Muscle layer of duodenum (tissue), 2 donors: ENCODE measurements around the gene DNAJC25.
A peak's percentile ranks its signal among the peaks of the same experiment; 100 is the strongest.

Source experiments
- H3K27ac ChIP-seq: one replicate; pipeline ENCODE4 v1.7.0; 2013; ENCODE audit warnings: mild to moderate bottlenecking, low read length
- H3K27me3 ChIP-seq: one replicate; pipeline ENCODE4 v1.7.0; 2013; ENCODE audit warnings: low read depth, mild to moderate bottlenecking, control low read depth, low read length
- H3K36me3 ChIP-seq, 2 donors: one replicate each; pipeline ENCODE4 v1.7.0; 2013; ENCODE audit warnings: low read length in 2 of 2, control low read depth in 1 of 2, mild to moderate bottlenecking in 1 of 2; ENCODE audit not compliant: insufficient read depth in 2 of 2, control insufficient read depth in 1 of 2
- H3K4me1 ChIP-seq, 2 donors: one replicate each; pipeline ENCODE4 v1.7.0; 2013; ENCODE audit warnings: low read length in 2 of 2, mild to moderate bottlenecking in 2 of 2, control low read depth in 1 of 2, moderate library complexity in 1 of 2; ENCODE audit not compliant: insufficient read depth in 2 of 2, control insufficient read depth in 1 of 2
- H3K4me3 ChIP-seq, 2 donors: one replicate each; pipeline ENCODE4 v1.7.0; 2013; ENCODE audit warnings: low read length in 2 of 2, low read depth in 1 of 2, mild to moderate bottlenecking in 1 of 2
- H3K9me3 ChIP-seq, 2 donors: one replicate each; pipeline ENCODE4 v1.7.0; 2013; ENCODE audit warnings: low read length in 2 of 2, control low read depth in 1 of 2, mild to moderate bottlenecking in 1 of 2; ENCODE audit not compliant: control insufficient read depth in 1 of 2
- donor health status: healthy.

The DNAJC25 gene

DNA sequence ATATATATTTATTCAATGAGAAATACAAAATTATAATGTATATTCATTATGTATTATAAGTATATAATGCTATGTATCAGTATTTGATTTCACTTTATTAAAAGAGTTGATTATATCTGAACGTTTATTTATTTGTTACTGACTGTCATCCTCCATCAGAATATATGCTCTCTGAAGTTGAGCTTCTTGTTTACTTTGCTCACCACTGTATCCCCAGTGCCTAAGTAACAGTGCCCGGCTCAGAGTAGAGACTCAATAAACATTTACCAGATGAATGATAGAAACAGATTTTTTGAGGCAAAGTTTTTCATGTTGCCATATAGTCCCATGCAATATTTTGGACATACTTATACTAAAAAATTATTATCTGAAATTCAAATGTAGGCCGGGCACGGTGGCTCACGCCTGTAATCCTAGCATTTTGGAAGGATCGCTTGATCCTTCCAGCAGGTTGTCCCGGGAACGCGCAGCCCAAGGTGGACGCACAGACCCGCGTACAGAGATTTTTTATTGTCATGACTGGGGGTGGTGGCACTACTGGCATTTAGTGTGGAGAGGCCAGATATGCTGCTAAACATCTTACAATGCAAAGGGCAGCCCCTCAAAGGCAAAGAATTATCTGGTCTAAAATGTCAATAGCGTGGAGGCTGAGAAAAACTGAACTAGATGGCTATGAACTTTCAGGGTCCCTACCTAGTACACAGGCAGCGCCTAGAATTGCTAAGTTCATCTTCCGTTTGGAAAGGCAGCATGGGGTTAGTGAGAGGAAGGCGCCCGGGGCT, 761 bp upstream of the DNAJC25 start:
- Histone ChIP-seq H3K27me3 (no peaks in the 10 kb centered on the region), H3K27ac (peak overlapping the region; percentile 48), H3K9me3 (no peaks in the 10 kb centered on the region), H3K4me3 (peak overlapping the region; percentile 91 to 92), H3K36me3 (no peaks in the 10 kb centered on the region), H3K4me1 (peaks cover 4 to 21% of the 10 kb centered on the region in 2 donors)

DNA sequence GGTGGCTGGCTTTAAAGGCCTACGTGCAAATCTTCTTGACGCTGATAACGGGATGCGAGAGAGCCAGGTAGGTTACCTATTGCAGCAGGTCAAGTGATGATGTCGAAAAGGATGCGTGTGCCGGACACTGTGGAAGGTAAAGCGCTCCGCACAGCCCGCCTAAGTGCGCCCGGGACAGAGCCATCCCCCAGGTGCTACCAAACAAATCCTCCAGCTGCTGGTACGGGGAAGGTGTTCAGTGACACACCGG, 245 bp upstream of the DNAJC25 start:
- Histone ChIP-seq H3K4me3 (peak overlapping the region; percentile 91 to 92), H3K27me3 (no peaks in the 10 kb centered on the region), H3K9me3 (no peaks in the 10 kb centered on the region), H3K36me3 (no peaks in the 10 kb centered on the region), H3K4me1 (peaks cover 4 to 21% of the 10 kb centered on the region in 2 donors), H3K27ac (peak overlapping the region; percentile 48)

DNA sequence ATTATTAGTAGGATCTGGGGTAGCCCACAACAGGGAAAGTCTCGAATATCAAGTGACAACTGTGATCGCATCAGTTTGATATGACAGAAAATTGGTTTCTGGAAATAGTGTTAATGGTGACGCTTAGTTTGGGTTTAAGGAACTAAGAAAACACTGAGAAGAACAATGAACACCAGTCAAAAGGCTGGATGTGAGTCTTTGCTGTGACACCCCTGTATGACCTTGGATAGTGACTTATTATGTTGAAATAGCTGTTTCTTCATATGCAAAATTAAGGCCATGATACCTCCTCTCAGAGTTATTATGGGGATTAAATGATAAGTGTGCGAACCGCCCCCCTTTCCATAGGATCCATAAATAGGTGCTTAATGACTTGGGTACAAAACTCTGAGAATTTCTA, 926 bp downstream of the DNAJC25 start:
- Histone ChIP-seq H3K4me1 (peaks cover 4 to 21% of the 10 kb centered on the region in 2 donors), H3K27ac (peak overlapping the region; percentile 81), H3K27me3 (no peaks in the 10 kb centered on the region), H3K4me3 (peak overlapping the region; percentile 91 to 92), H3K36me3 (no peaks in the 10 kb centered on the region), H3K9me3 (no peaks in the 10 kb centered on the region)

DNA sequence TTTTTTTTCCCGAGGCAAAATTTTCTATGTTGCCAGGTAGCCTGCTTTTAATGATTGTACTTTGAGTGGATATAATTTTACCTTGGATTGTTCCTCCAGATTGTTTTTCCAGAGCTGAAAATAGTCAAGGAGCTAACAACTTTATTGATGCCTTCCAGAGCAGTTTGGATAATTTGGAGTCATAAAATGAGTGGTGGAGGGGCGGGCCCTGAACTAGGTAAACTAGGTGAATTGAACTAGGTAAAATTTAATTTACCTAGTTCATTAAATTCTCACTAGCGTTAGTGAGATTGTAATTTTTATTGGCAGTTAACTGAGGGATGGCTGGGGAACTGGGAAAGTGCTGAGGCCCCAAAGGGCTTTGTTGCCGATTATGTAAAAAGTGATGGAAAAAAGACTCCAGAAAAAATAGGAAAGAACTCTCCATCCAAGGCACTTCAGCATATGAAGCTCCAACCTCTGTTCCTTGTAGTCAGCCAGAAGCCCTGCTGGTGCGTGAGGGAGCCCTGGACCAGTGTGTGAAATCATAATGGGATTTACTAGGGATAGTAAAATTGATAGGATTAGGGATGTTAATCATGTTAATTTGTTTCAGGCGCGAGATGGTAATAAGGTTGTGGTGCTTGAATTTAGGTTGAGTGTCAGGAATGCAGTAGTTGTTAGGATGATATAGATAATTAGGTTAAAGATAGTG, 1.7 kb downstream of the DNAJC25 start:
- peaks cover 4 to 21% of the 10 kb centered on the region in 2 donors for H3K4me1 ChIP-seq
- H3K27ac ChIP-seq: no peak overlapping the region
- H3K9me3 ChIP-seq: no peaks in the 10 kb centered on the region
- H3K36me3 ChIP-seq: no peaks in the 10 kb centered on the region
- H3K27me3 ChIP-seq: no peaks in the 10 kb centered on the region
- peak overlapping the region in 1 of 2 donors; percentile 91 for H3K4me3 ChIP-seq

DNA sequence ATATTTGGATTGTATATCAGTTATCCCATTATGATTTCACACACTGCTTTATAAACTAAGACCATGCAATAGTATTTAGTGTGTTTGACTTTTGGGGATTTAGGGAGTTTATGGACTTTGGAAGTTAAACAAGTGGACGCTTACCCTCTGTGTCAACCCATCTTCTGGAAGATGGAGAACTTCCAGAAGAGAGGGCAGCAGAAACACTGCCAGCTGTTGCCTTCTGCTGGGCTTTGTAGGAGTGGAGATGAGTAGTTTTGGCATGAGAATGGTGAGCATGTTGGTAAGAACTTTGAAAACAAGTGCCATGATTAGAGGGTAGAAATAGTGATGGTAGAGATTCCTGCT, 2.2 kb downstream of the DNAJC25 start:
- no peaks in the 10 kb centered on the region for H3K36me3 ChIP-seq
- no peak overlapping the region for H3K27ac ChIP-seq
- H3K4me3 ChIP-seq: no peak overlapping the region
- H3K27me3 ChIP-seq: no peaks in the 10 kb centered on the region
- no peaks in the 10 kb centered on the region for H3K9me3 ChIP-seq
- H3K4me1 ChIP-seq: peaks cover 4 to 21% of the 10 kb centered on the region in 2 donors

DNA sequence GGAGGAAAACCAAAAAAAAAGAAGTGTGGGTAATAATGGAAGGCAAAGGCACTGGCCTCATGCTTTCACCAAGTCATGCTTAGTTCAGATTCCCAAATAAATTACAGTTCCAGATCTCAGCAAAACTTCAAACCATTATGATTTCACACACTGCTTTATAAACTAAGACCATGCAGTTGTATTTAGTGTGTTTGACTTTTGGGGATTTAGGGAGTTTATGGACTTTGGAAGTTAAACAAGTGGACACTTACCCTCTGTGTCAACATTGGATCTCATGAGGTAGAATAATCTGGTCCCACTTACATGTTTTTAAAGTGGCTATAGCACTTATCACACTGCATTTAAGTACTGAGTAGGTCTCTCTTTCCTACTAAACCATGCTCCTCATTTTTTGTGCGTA, 3.7 kb downstream of the DNAJC25 start:
- Histone ChIP-seq H3K4me3 (no peak overlapping the region), H3K27ac (no peak overlapping the region)

DNA sequence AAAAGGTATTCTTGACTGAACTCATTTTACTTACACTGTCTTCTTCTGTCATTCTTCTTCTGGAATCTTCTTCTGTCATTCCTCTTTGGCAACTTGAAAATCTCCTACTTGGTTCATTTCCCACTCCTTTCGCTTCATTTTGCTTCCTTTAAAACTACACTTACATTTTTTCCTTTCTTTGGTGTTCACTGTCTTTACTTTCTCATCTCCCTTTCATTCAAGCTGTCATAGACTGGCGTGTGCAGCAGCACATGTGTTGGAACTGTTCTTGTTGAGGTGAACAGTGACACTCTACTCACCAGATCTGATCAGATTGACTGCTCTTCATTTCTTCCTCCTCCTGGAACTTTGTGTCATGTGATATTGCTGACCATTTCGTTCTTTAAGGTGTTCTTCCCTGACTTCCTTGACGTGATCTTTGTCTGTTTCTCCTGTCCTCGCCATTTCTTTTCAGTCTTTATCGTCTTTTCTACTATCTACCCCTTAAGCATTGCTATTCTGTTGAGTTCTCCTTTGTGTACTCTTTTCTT, 6.4 kb downstream of the DNAJC25 start:
- no peak overlapping the region for H3K27ac ChIP-seq
- no peaks in the 10 kb centered on the region for H3K27me3 ChIP-seq
- no peaks in the 10 kb centered on the region for H3K9me3 ChIP-seq
- H3K4me3 ChIP-seq: no peak overlapping the region
- no peaks in the 10 kb centered on the region for H3K36me3 ChIP-seq
- H3K4me1 ChIP-seq: peaks cover 0 to 8% of the 10 kb centered on the region in 2 donors

More for the DNA sequence above, 3.7 kb downstream of the DNAJC25 start:
- H3K27me3 ChIP-seq: no peaks in the 10 kb centered on the region
- H3K4me1 ChIP-seq: peaks cover 4 to 21% of the 10 kb centered on the region in 2 donors
- no peaks in the 10 kb centered on the region for H3K9me3 ChIP-seq
- H3K36me3 ChIP-seq: no peaks in the 10 kb centered on the region

DNA sequence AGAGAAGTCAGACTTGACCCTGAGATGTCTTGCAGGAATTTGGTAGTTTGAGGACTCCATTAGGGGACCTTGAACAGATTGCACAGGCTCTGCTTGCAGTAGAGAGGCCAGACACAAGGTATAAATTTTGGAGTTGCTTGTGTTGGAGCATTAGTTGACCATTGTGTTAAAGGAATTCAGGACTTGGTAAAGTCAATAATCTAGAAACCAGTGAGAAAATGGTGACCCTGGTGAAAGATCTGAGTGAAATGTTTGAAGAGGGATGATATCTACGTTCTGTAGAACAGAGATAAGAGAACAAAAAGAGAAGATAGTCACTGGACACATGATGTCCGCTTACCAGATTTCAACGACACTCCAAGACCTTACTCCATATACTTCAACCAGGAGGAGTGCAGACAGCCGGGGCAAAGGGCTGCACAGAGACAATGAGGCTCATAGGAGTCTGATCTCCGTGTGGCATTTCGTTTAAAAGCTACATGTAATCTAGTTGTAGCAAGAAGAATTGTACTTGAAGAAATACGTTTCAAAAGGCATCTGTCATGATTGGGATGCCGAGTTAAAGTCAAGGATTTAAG, 13.2 kb downstream of the DNAJC25 start:
- Histone ChIP-seq H3K27ac (no peak overlapping the region), H3K36me3 (peaks cover 0 to 9% of the 10 kb centered on the region in 2 donors), H3K27me3 (no peaks in the 10 kb centered on the region), H3K4me3 (no peak overlapping the region), H3K4me1 (no peaks in the 10 kb centered on the region), H3K9me3 (no peaks in the 10 kb centered on the region)

DNA sequence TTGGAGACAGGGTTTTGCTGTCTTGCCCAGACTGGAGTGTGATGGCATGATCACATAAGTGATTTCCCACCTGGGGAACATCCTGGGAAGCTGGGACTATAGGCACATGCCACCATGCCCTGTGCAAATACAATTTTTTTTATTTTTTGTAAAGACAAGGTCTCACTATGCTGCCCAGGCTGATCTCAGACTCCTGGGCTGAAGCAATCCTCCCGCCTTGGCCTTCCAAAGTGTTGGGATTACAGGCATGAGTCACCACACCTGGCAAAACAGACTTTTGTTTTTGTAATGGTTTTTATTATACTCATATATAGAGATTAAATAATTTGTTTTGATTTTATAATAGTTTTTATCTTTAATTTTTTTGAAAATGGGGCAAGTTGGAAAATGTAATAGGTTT, 14.7 kb downstream of the DNAJC25 start:
- Histone ChIP-seq H3K9me3 (no peaks in the 10 kb centered on the region), H3K4me1 (no peaks in the 10 kb centered on the region), H3K36me3 (peaks cover 0 to 15% of the 10 kb centered on the region in 2 donors), H3K27me3 (no peaks in the 10 kb centered on the region), H3K27ac (no peak overlapping the region), H3K4me3 (no peak overlapping the region)

DNA sequence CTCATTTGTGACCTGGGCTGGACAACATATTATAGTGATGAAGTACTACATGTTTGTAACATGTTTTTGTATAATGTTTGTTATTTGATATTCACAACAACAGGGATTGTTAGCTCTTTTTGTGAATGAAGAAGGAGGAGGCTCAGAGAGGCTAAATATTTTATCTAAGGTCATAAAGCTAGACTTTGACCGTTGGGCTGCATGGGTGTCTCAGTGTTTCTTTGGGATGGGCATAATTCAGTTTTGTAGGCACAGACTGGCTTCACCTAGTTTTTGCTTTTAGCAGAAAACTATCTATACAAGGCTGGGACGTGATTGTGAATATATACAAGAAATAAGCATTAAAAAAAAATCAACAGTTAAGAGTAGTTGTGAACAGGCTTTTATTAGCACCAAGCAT, 15.3 kb downstream of the DNAJC25 start:
- Histone ChIP-seq H3K9me3 (no peaks in the 10 kb centered on the region), H3K4me1 (no peaks in the 10 kb centered on the region), H3K27ac (no peak overlapping the region), H3K4me3 (no peak overlapping the region), H3K27me3 (no peaks in the 10 kb centered on the region), H3K36me3 (peaks cover 0 to 15% of the 10 kb centered on the region in 2 donors)

DNA sequence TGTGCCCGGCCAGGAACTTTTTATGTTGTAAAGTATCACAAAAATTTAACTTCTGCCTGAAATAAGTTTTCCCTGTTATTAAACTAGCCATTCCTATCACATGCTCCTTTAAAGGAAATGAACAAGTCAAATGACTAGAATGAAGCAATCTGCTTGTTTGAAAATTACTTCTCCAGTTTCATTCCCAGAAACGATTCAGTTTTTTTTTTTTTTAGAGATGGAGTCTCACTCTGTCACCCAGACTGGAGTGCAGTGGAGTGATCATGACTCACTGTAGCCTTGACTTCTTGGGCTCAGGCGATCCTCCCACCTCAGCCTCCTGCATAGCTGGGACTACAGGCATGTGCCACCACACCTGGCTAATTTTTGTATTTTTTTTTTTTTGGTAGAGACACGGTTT, 16.9 kb downstream of the DNAJC25 start:
- peaks cover 0 to 17% of the 10 kb centered on the region in 2 donors for H3K36me3 ChIP-seq

More for the DNA sequence above, 16.9 kb downstream of the DNAJC25 start:
- H3K4me1 ChIP-seq: no peaks in the 10 kb centered on the region
- no peak overlapping the region for H3K27ac ChIP-seq
- no peak overlapping the region for H3K4me3 ChIP-seq
- no peaks in the 10 kb centered on the region for H3K9me3 ChIP-seq
- H3K27me3 ChIP-seq: no peaks in the 10 kb centered on the region
